MM.1S (cell line): ENCODE measurements around the gene LMNTD2.

Experiments used
- DNase-seq: peaks from one replicate; pipeline ENCODE4 v3.0.0-alpha.2; 2015
- H2AFZ ChIP-seq: fragments of 300-600 bp; sonication (generic); 2 replicates; pipeline ENCODE4 v1.6.0; 2016; ENCODE audit warnings: antibody characterized with exemption, low read length
- H3F3A ChIP-seq: fragments of 300-600 bp; sonication (generic); 2 replicates; pipeline ENCODE4 v1.6.1; 2016; ENCODE audit warnings: mild to moderate bottlenecking, antibody characterized with exemption, low read length, moderate library complexity, mixed read lengths; ENCODE audit not compliant: insufficient read depth
- H3K27ac ChIP-seq: fragments of 300-600 bp; sonication (generic); 2 replicates; pipeline ENCODE4 v1.5.1; 2016; ENCODE audit warnings: mild to moderate bottlenecking, low read length
- H3K27me3 ChIP-seq: fragments of 300-600 bp; sonication (generic); replicated peaks from 2 replicates; pipeline ENCODE4 v1.6.0; 2016; ENCODE audit warnings: low read length; ENCODE audit not compliant: insufficient read depth
- H3K36me3 ChIP-seq: fragments of 300-600 bp; sonication (generic); replicated peaks from 2 replicates; pipeline ENCODE4 v1.6.1; 2016; ENCODE audit warnings: mild to moderate bottlenecking, low read length, mixed read lengths; ENCODE audit not compliant: insufficient read depth
- H3K4me1 ChIP-seq: fragments of 300-600 bp; sonication (generic); 2 replicates; pipeline ENCODE4 v1.6.1; 2016; ENCODE audit warnings: low read length, mixed read lengths
- H3K4me2 ChIP-seq: fragments of 300-600 bp; sonication (generic); 2 replicates; pipeline ENCODE4 v1.6.0; 2016; ENCODE audit warnings: low read depth, low read length
- H3K4me3 ChIP-seq: fragments of 300-600 bp; sonication (generic); 2 replicates; pipeline ENCODE4 v1.5.1; 2016; ENCODE audit warnings: low read length, mixed read lengths
- H3K79me2 ChIP-seq: fragments of 300-600 bp; sonication (generic); 2 replicates; pipeline ENCODE4 v1.6.1; 2016; ENCODE audit warnings: mixed run types, low read length, mixed read lengths
- H3K9ac ChIP-seq: fragments of 300-600 bp; sonication (generic); 2 replicates; pipeline ENCODE4 v1.6.1; 2016; ENCODE audit warnings: low read length, mixed read lengths
- H3K9me2 ChIP-seq: fragments of 300-600 bp; sonication (generic); replicated peaks from 2 replicates; pipeline ENCODE4 v1.6.1; 2016; ENCODE audit warnings: mild to moderate bottlenecking, low read length, mixed read lengths; ENCODE audit not compliant: insufficient read depth
- H3K9me3 ChIP-seq: fragments of 300-600 bp; sonication (generic); replicated peaks from 2 replicates; pipeline ENCODE4 v1.6.1; 2016; ENCODE audit warnings: mild to moderate bottlenecking, low read length, mixed read lengths; ENCODE audit not compliant: insufficient read depth
- H4K20me1 ChIP-seq: fragments of 300-600 bp; sonication (generic); 2 replicates; pipeline ENCODE4 v1.6.1; 2016; ENCODE audit warnings: mild to moderate bottlenecking, low read length, moderate library complexity, mixed read lengths; ENCODE audit not compliant: insufficient read depth
- CTCF ChIP-seq: fragments of 300-600 bp; sonication (generic); IDR thresholded peaks from 2 replicates; pipeline ENCODE4 v1.5.1; 2016; ENCODE audit warnings: antibody characterized with exemption, low read length, mixed read lengths
- EZH2 ChIP-seq: fragments of 300-600 bp; sonication (generic); optimal IDR thresholded peaks from 2 replicates; pipeline ENCODE3; 2017; ENCODE audit warnings: low read depth, mild to moderate bottlenecking, antibody characterized with exemption, low read length, mixed read lengths
- EZH2phosphoT487 ChIP-seq: fragments of 300-600 bp; sonication (generic); IDR thresholded peaks from 2 replicates; pipeline ENCODE4 v1.6.1; 2018; ENCODE audit warnings: antibody characterized with exemption, low read length

Gene LMNTD2

GRCh38 chr11:528815-529727, 31.5 kb downstream of the LMNTD2 start:
- peaks cover 8% of the 10 kb centered on the region for H3K79me2 ChIP-seq
- no peak overlapping the region for H3K9ac ChIP-seq
- no peak overlapping the region for H3K4me3 ChIP-seq
- H3K27ac ChIP-seq = no peak overlapping the region
- TF ChIP-seq CTCF (no peak), EZH2 (no peak), EZH2phosphoT487 (no peak)
- no peaks in the 10 kb centered on the region for H4K20me1 ChIP-seq
- no peak overlapping the region for H3K4me2 ChIP-seq
- peaks cover 2% of the 10 kb centered on the region; the same call in 1 of the 2 replicates for H3K27me3 ChIP-seq
- H3F3A ChIP-seq = no peaks in the 10 kb centered on the region
- no peak for DNase-seq
- no peaks in the 10 kb centered on the region for H3K9me2 ChIP-seq
- no peaks in the 10 kb centered on the region for H3K36me3 ChIP-seq
- no peak overlapping the region for H2AFZ ChIP-seq
- no peaks in the 10 kb centered on the region for H3K4me1 ChIP-seq
- H3K9me3 ChIP-seq = no peaks in the 10 kb centered on the region

GRCh38 chr11:528166-528814, 32.2 kb downstream of the LMNTD2 start:
- Histone ChIP-seq H3K9me3 (no peaks in the 10 kb centered on the region), H3K79me2 (peaks cover under 1% of the 10 kb centered on the region; the same call in 1 of the 2 replicates), H2AFZ (no peak overlapping the region), H3K4me2 (no peak overlapping the region), H3K4me3 (no peak overlapping the region), H3K27me3 (peaks cover 5% of the 10 kb centered on the region; the same call in 1 of the 2 replicates), H3F3A (no peaks in the 10 kb centered on the region), H3K9ac (no peak overlapping the region), H3K4me1 (no peaks in the 10 kb centered on the region), H3K9me2 (no peaks in the 10 kb centered on the region), H3K27ac (no peak overlapping the region), H4K20me1 (no peaks in the 10 kb centered on the region), H3K36me3 (no peaks in the 10 kb centered on the region)
- no peak for DNase-seq
- TF ChIP-seq CTCF (no peak), EZH2phosphoT487 (no peak), EZH2 (no peak)

- no peaks in the 10 kb centered on the region for H3K79me2 ChIP-seq
- no peak overlapping the region for H3K4me2 ChIP-seq
- no peaks in the 10 kb centered on the region for H3F3A ChIP-seq
- H4K20me1 ChIP-seq = no peaks in the 10 kb centered on the region
- peaks cover 5% of the 10 kb centered on the region; the same call in 1 of the 2 replicates for H3K27me3 ChIP-seq
- H3K9me2 ChIP-seq = no peaks in the 10 kb centered on the region
- no peak overlapping the region for H2AFZ ChIP-seq
- H3K36me3 ChIP-seq = no peaks in the 10 kb centered on the region
- H3K9me3 ChIP-seq = no peaks in the 10 kb centered on the region
- no peaks in the 10 kb centered on the region for H3K4me1 ChIP-seq
- TF ChIP-seq EZH2 = no peak
- TF ChIP-seq CTCF = no peak
- no peak for TF ChIP-seq EZH2phosphoT487
- H3K4me3 ChIP-seq = no peak overlapping the region
- no peak overlapping the region for H3K27ac ChIP-seq
- H3K9ac ChIP-seq = no peak overlapping the region
- DNase-seq = no peak
Measured at GRCh38 chr11:526192-526591, 34.3 kb downstream of the LMNTD2 start.
